HCT116 (cell line): ENCODE data around the gene RBP5.

Source experiments
- EZH2 ChIP-seq: fragments of 200-600 bp; sonication (generic); IDR thresholded peaks from 2 replicates; pipeline ENCODE4 v1.6.1; 2017; ENCODE audit warnings: antibody characterized with exemption, mixed run types
- FOSL1 ChIP-seq: IDR thresholded peaks from 2 replicates; pipeline ENCODE4 v1.6.1; 2012; ENCODE audit warnings: low read depth
- POLR2A ChIP-seq: IDR thresholded peaks from 2 replicates; pipeline ENCODE4 v1.7.0; 2011; ENCODE audit warnings: borderline replicate concordance; ENCODE audit not compliant: insufficient read depth, insufficient read length; ENCODE audit errors: extremely low read depth
- TF ChIP-seq, protein P1 (sequence below), 3 experiments: fragments of 200-600 bp in 1 of 3; sonication (generic) in 1 of 3; IDR thresholded peaks in 2 of 3; conservative IDR thresholded peaks in 1 of 3; 2 replicates each; pipeline ENCODE4 v1.5.1; 2012 to 2017; ENCODE audit warnings: low read depth in 2 of 3, low read length in 2 of 3, antibody characterized with exemption in 1 of 3, borderline replicate concordance in 1 of 3, control low read depth in 1 of 3, mild to moderate bottlenecking in 1 of 3, mixed read lengths in 1 of 3, mixed run types in 1 of 3, moderate library complexity in 1 of 3; ENCODE audit not compliant: insufficient read depth in 1 of 3

DNA sequence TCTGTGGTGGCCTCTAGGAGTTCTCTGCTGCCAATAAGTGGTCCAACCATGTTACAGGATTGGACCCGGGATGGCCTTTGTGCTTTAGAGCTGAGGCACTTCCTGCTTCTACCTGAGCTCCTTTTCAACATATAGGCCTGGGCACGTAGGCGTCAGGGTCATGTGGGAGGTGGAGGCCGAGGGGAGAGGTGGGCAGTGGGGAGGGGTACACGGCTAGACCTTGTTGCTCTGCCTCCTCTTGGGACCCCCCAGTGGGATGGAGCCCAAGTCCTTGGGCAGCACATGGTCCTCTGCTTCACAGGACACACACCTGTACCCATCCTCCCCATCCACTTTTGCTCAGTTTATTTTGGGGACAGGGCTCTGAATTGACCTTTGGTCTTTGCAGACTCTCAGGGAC, 7.4 kb downstream of the RBP5 start:
- TF ChIP-seq, protein P1, sequence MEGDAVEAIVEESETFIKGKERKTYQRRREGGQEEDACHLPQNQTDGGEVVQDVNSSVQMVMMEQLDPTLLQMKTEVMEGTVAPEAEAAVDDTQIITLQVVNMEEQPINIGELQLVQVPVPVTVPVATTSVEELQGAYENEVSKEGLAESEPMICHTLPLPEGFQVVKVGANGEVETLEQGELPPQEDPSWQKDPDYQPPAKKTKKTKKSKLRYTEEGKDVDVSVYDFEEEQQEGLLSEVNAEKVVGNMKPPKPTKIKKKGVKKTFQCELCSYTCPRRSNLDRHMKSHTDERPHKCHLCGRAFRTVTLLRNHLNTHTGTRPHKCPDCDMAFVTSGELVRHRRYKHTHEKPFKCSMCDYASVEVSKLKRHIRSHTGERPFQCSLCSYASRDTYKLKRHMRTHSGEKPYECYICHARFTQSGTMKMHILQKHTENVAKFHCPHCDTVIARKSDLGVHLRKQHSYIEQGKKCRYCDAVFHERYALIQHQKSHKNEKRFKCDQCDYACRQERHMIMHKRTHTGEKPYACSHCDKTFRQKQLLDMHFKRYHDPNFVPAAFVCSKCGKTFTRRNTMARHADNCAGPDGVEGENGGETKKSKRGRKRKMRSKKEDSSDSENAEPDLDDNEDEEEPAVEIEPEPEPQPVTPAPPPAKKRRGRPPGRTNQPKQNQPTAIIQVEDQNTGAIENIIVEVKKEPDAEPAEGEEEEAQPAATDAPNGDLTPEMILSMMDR (IDR thresholded peaks at IDR 0.05 in 2 of 3, conservative IDR thresholded peaks at IDR 0.05 in 1 of 3; ENCODE audit: borderline replicate concordance in 1 of 3, insufficient read depth in 1 of 3, low read depth in 2 of 3, low read length in 2 of 3), result no peak
- TF ChIP-seq EZH2 (no peak), POLR2A (no peak), FOSL1 (no peak)
